Measurements from ENCODE around the gene INPP5D.

DNA sequence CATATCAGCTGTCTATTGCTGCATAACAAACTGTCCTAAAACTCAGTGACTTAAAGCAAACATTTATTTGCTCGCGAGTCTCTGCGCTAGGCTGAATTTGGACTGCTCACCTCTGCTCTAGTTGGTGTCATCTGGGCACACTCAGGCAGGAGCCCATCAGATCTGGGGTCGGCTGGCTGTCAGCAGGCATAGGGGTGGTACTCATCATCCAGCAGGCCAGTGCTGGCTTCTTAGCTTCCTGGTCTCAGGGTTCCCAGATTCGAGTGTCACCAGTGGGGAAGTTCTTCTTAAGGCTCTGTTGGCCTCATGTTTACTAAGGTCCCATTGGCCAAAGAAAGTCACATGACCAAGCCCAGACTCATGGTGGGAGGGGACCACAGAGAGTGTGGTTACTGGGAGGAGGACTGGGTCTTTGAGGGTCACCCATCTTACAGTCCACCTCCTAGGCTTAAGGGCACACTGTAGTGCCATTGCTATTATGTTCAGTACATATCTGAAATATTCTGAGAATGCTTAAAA is 119.8 kb downstream of the INPP5D start:
- TF ChIP-seq, protein P1, sequence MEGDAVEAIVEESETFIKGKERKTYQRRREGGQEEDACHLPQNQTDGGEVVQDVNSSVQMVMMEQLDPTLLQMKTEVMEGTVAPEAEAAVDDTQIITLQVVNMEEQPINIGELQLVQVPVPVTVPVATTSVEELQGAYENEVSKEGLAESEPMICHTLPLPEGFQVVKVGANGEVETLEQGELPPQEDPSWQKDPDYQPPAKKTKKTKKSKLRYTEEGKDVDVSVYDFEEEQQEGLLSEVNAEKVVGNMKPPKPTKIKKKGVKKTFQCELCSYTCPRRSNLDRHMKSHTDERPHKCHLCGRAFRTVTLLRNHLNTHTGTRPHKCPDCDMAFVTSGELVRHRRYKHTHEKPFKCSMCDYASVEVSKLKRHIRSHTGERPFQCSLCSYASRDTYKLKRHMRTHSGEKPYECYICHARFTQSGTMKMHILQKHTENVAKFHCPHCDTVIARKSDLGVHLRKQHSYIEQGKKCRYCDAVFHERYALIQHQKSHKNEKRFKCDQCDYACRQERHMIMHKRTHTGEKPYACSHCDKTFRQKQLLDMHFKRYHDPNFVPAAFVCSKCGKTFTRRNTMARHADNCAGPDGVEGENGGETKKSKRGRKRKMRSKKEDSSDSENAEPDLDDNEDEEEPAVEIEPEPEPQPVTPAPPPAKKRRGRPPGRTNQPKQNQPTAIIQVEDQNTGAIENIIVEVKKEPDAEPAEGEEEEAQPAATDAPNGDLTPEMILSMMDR (conservative IDR thresholded peaks at IDR 0.05; ENCODE audit: low read depth, low read length), result no peak
- no peak for TF ChIP-seq EZH2 (IDR thresholded peaks at IDR 0.05; ENCODE audit: borderline replicate concordance, low read depth, low read length, poor library complexity, severe bottlenecking)

Measured in A673 (cell line).